Keratinocyte (primary cell): ENCODE results near the gene STK11.

Experiments used
- CTCF ChIP-seq, 3 experiments: IDR thresholded peaks in 1 of 3; conservative IDR thresholded peaks in 1 of 3; optimal IDR thresholded peaks in 1 of 3; 2 replicates in 2 of 3; 3 replicates in 1 of 3; pipeline versions ENCODE3 to v1.5.1; 2011; ENCODE audit warnings: low read length in 3 of 3, mild to moderate bottlenecking in 3 of 3, moderate library complexity in 2 of 3, control low read depth in 1 of 3, inconsistent platforms in 1 of 3; ENCODE audit not compliant: insufficient read depth in 2 of 3; ENCODE audit errors: extremely low read depth in 1 of 3
- EZH2 ChIP-seq: IDR thresholded peaks from one replicate; pipeline ENCODE4 v1.6.1; 2012; ENCODE audit warnings: inconsistent platforms, mild to moderate bottlenecking, low read length, moderate library complexity

DNA sequence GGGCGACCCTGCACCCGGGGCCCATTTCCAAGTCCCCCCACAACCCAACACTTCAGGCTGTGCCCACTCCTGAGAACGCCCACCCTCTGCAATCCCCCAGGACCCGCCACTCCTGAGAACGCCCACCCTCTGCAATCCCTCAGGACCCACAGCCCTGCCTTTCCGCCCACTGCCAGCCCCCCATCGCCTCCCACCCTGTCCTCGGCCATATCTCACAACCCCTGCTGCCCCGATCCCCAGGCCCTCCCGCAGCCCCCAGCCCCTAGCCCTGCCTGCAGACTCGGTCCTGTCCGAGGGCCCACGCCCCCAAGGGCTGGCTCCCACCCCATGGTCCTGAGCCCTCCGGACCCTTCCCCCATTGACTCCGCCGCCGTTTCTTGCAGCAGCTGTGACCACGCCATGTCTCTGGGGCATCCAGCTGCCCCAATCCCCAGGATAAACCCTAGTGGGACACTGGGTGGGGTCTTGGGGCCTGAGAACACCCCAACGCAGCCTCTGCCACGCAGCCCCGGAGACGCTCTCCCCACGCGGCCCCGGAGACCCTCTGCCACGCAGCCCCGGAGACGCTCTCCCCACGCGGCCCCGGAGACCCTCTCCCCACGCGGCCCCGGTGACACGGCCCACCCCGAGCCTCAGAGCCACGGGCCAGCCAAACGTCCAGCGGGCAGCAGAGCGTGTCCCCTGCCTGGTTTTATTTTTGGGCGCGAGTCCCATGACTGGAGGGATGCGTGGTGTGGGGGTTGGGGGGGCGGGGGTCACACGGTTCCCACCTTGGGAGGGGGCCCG, 48.6 kb upstream of the STK11 start:
- TF ChIP-seq CTCF (optimal IDR thresholded peaks at IDR 0.05 in 1 of 3, IDR thresholded peaks at IDR 0.05 in 1 of 3, conservative IDR thresholded peaks at IDR 0.05 in 1 of 3; ENCODE audit: extremely low read depth in 1 of 3, insufficient read depth in 2 of 3, low read length in 3 of 3) (no peak), EZH2 (no peak)
